Measurements from ENCODE around the gene MMP15.
A peak's percentile ranks its signal among the peaks of the same experiment; 100 is the strongest.
"Not testable (repeated sequence)": the region's sequence is repeated elsewhere in the genome, so short reads cannot be mapped to it uniquely, and the experiment has no call there.

The MMP15 gene
- 2.7 to 3.4 reads per million in 2 donors for total RNA-seq

GRCh38 chr16:58025351-58026138 lies at the start of gene MMP15:
Gene MMP15 (plus strand): TSS chr16:58025754. CDS start chr16:58026351, 597 bp downstream.
- peak; percentile 54 for DNase-seq

DNA sequence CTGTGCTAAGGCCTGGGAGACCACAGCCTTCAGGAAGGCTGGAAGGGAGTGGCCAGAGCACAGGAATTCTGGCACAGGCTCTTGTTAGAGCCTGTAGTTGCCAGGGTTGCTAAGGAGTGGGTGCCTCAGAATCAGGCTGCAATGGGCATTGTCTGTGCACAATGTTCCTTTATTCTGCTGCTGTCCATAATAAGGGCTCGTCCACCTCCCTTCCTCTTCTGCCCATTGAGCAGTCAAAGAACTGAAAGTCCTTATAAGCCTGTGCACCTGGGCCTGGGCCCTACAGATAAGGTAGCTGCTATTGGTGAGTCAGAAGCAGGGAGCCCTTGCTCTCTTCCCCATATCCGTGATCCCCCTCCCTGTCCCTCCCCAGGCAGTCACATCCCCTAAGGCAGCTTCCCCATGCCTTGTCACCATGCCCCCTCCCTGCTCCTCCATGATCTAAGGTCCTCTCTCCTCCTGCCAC lies 49.2 kb upstream of the MMP15 start:
- no peak for DNase-seq

DNA sequence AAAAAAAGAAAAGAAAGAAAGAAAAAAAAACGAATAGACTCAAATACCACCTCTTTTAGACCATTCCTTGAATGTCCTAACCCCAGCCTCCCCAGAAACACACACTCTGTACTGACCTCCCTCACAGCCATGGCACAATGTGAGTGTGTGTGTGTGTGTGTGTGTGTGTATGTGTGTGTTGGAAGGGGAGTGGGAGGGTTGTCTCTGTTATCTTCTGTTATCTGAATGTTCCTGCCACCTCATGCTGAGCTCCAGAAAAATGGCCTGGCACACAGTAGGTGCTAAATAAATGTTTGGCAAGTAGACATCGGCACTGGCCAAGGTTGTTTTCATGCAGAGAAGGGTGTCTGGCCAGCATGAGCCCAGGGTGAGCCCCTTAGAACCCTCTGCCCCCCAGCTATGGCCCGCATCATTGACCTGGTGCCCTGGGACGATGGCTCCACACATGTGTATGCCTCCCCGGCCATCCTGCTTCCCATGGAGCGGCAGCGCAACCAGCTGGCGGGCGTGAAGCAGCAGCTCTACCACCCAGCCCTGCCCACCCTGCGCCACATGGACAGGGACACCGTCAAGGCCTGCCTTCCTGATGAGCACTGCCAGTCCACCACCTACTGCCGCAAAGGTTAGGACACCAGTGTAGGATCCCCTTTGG lies 48.0 kb upstream of the MMP15 start:
- DNase-seq, result no peak

- not testable (repeated sequence) for DNase-seq
These were observed 47.5 kb upstream of the MMP15 start for GRCh38 chr16:57978070-57978465.

GRCh38 chr16:57979006-57979585 lies 46.5 kb upstream of the MMP15 start:
- no peak for DNase-seq

GRCh38 chr16:57981636-57982035 lies 43.9 kb upstream of the MMP15 start:
- DNase-seq, result no peak

- DNase-seq, result no peak
These were observed 43.2 kb upstream of the MMP15 start for GRCh38 chr16:57982385-57982784.

DNA sequence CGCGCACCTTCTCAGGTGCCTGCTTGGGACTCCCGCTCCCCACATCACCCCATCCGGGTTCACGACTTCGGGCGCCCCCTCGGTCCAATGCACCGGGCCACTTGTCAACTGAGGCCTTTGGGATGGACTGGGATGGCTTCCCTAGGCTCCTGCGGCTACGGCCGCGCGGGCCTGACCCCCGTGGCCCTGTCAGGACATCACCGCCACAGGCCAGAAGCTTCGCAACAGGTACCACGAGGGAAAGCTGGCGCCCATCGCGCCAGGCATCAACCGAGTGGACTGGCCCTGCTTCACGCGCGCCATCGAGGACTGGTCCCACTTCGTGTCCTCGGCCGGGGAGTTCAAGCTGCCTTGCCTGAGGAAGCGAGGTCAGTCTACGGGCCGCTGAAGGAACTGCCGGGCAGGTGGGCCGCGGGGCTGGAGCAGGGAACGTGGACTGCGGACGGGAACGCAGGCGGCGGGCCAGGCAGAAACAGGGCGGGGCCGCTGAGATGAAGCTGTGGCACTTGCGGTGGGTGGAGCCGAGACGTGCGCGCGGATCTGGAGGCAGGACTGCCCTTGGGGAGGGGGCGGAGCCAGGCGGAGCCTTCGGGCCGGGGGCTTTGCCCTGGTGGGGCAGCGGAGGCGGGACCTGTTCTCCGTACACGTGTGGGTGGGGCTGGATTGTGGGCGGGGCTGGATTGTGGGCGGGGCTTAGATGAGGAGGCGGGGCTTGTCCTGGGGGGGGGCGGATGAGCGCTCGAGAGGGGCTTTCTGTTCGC lies 40.9 kb upstream of the MMP15 start:
- DNase-seq, result peak; percentile 92

DNA sequence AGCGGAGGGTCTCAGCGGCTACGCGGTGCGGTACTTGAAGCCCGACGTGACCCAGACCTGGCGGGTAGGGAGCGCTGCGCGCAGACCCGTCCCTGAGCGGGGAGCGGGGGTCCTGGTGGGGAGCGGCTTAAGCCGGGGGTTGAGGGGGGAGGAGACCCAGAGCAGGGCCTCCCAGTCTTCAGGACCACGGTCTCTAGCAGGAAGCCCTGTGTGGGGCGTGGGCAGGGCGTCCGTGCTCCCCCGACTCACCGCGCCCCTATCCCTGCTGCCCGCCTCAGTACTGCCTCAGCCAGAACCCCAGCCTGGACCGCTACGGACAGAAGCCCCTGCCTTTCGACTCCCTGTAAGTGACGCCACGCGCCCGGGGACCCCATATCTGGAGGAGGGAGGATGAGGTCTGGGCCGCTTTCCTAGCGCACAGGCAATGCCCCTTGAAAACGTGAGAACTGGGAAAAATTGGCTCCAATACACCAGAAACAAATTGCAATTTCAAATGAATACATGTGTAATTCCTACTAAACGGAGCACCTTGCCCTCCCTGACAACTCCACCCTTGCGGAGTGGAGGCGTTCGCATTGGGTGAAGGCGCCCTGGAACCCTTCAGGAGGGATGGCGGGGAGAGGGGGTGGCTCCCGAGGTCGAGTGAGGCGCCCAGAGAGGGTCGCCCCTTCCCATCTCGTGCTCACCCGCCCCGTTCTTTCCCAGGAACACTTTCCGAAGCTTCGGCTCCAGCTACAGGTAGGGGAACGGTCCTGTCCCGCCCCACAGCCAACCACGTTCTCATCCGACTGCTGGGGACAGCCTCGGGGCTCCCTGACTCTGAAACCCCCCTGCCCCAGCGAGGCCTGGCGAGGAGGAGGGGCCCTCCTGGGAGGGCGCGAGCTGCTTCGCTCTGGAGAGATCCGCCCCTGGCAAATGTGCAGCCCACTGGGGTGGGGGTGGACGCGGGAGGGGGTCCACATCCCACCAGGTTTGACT lies 40.1 kb upstream of the MMP15 start:
- no peak for DNase-seq

DNA sequence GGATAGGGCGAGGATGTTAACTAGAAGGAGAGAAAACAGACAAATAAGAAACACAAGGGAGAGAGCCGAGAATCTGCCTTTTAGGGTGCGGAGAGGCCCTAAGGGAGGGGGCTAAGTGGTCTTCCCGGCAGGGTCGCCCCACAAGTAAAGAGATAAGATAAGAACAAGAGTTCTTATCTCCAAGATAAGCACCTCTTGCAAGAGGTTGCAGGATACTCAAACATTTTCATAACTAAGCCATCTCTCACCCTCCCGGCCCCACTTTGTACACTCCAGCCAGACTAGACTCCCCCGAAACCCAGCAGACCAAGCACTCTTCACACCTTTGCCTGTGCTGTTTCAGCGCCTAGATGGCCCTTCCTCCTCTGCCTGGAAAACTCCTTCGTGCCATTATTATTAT lies 39.4 kb upstream of the MMP15 start:
- no peak for DNase-seq

GRCh38 chr16:57987441-57988177 lies 37.9 kb upstream of the MMP15 start:
- no peak for DNase-seq

DNA sequence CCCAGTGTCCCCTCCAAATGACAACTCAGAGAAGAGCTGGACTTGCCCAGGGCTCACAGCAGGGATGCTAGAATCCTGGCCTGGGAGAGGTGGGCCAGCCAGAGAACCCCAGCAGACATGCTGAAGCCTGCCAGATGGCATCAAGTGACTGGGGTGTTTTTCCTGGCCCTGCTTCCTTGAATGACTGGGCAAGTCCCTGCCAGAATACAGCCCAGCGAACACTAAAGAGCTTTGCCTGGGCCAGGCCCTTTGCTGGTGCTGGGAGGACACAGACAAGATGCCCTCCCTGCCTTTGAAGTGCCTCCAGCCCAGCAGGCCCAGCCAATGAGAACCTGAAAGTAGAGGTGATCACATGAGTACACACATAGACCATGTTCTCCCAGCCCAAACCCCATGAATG lies 36.6 kb upstream of the MMP15 start:
- DNase-seq, result no peak

- DNase-seq, result no peak
These were observed 33.9 kb upstream of the MMP15 start for GRCh38 chr16:57991551-57992059.

- DNase-seq, result no peak
These were observed 33.5 kb upstream of the MMP15 start for GRCh38 chr16:57992084-57992483.

GRCh38 chr16:57993438-57993837 lies 32.1 kb upstream of the MMP15 start:
- DNase-seq, result no peak

- DNase-seq, result no peak
These were observed 31.7 kb upstream of the MMP15 start for GRCh38 chr16:57993897-57994296.

DNA sequence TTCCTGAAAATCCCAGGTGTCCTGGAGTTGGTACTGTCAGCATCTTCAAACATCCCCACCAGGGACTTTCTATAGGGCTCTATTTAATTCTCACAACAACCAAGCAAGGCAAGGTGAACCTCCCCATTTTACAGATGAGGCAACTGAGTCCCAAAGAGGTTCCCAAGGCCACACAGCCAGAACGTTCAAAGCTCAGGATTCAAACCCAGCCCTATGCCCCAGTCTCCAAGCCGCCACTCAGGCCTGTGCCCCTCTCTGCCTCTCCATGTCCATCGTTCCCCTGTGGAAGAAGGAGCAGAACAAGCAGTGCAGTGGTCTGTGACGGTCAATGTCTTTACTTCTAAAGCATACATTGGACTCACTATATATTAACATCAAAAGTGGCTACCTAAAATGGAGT lies 31.2 kb upstream of the MMP15 start:
- DNase-seq, result no peak

DNA sequence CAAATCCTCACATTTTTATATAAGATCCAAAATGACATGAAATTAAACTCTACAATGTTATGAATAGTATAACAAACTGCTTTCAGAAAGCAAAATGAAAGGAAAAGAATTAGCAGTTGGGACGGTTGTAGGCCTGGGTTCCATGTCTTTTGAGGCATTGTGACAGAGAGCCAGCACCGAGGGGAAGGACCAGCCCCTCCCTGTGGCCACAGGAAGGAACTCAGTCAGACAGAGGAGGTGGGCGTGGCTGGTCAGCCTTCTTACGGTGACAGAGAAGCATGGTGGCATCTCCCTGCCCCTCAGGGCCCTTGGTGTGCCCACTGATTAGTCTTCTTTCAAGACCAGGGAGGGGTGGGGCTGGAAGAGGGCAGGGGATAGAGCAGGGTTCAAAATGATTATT lies 30.8 kb upstream of the MMP15 start:
- DNase-seq, result peak; percentile 31

DNA sequence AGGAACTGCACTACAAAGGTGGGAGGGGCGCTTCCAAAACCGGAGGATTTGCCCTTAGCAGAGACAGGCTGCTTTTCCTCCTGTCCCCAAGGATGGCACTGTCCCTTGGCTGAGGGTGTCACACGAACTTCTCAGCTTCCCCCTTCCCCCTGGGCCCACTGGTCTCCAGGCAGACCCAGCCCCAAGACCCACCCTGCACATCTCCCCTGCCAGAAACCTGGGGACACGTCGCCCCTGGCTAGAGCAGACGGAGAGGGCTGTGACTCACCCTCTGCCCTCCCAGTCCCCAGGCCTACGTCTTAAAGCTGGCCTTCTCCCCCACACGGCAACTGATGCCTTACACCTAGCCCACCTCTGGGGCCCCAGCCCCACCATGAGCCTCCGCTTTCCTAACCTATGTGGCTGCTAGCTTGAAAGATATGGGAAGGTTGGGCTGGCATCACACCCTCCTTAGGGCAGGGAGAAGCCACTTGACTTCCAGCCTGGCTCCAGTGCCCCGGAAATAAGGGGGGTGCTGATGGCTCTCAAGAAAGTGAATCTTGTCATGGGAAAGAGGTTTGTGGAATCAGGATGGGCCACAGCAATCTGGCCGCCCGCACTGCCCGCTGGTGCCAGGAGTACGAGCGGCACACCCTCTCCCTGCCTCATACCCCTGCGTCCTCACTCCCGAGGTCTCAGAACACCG lies 29.7 kb upstream of the MMP15 start:
- DNase-seq, result no peak
